HepG2 (cell line): ENCODE results near the gene CPSF7. TPM values are rescaled to one million over a fixed set of nuclear protein-coding genes. Genes with fewer than 3 reads are reported as not detected.
"Not testable (repeated sequence)": the region's sequence is repeated elsewhere in the genome, so short reads cannot be mapped to it uniquely, and the experiment has no call there.

Experiments
- ATAC-seq: fragments of 200-7000 bp; cut with Tn5 transposase; 3 replicates; pipeline ENCODE4 v1.9.1; 2020; ENCODE audit warnings: mild to moderate bottlenecking, moderate library complexity
- BruUV-seq: library from RNA; stranded (reverse); fragments of 400-500 nt; replicated peaks from 2 replicates; lab custom pipeline; 2021; lab: Mats Ljungman, UMichigan
- CTCF ChIA-PET: fragments of 300-600 bp; formaldehyde crosslinking; extraction: SDS; loops from one replicate; lab custom pipeline; 2021; ENCODE audit warnings: low total read pairs, inconsistent platforms, low intra/inter-chr PET ratio; lab: Yijun Ruan, JAX
- POLR2A ChIA-PET: fragments of 350-600 bp; sonication (Branson Sonifier 250); formaldehyde crosslinking; loops from one replicate; lab custom pipeline; 2020; ENCODE audit warnings: antibody characterized with exemption, inconsistent platforms; lab: Yijun Ruan, JAX
- DNase-seq: peaks from one replicate; pipeline ENCODE4 v3.0.0-alpha.2; 2015; ENCODE audit warnings: low spot score
- FAIRE-seq: peaks from 3 replicates; lab custom pipeline; 2011; peaks lifted over from hg19 to GRCh38; lab: Jason Lieb, UNC
- H2AFZ ChIP-seq: one replicate; pipeline ENCODE4 v1.6.1; 2011; ENCODE audit warnings: low read length, inconsistent platforms
- H3K27ac ChIP-seq: fragments of 300-600 bp; 3 replicates; pipeline ENCODE4 v1.8.0; 2011; ENCODE audit warnings: mixed run types, mild to moderate bottlenecking, mixed read lengths, low read length, inconsistent platforms; ENCODE audit not compliant: insufficient read depth; ENCODE audit errors: extremely low read length
- H3K27me3 ChIP-seq, 2 experiments: fragments of 200-600 bp in 1 of 2; 2 replicates in 1 of 2; 3 replicates in 1 of 2; pipeline versions ENCODE4 v1.6.0 to v1.8.0; 2011; ENCODE audit warnings: low read length in 2 of 2, mild to moderate bottlenecking in 2 of 2, moderate library complexity in 2 of 2, inconsistent platforms in 1 of 2; ENCODE audit not compliant: insufficient read depth in 2 of 2, control insufficient read depth in 1 of 2
- H3K36me3 ChIP-seq, 2 experiments: fragments of 200-600 bp in 1 of 2; replicated peaks in 1 of 2; 2 replicates in 1 of 2; 3 replicates in 1 of 2; pipeline versions ENCODE4 v1.5.1 to v1.8.0; 2011; ENCODE audit warnings: low read length in 2 of 2, inconsistent platforms in 1 of 2; ENCODE audit not compliant: insufficient read depth in 2 of 2, control insufficient read depth in 1 of 2
- H3K4me1 ChIP-seq: 2 replicates; pipeline ENCODE4 v1.5.1; 2012; ENCODE audit warnings: low read length, inconsistent platforms; ENCODE audit not compliant: insufficient read depth
- H3K4me2 ChIP-seq: 2 replicates; pipeline ENCODE4 v1.6.0; 2011; ENCODE audit warnings: low read depth, low read length, inconsistent platforms
- H3K4me3 ChIP-seq, 3 experiments: fragments of 200-600 bp in 1 of 3; sonication (generic), shearing (Covaris generic) in 1 of 3; replicated peaks in 1 of 3; 2 replicates each; pipeline ENCODE4 v1.5.1; 2011 to 2016; ENCODE audit warnings: low read length in 3 of 3, inconsistent platforms in 2 of 3, low read depth in 2 of 3, mild to moderate bottlenecking in 2 of 3, control low read depth in 1 of 3, mixed read lengths in 1 of 3; ENCODE audit not compliant: insufficient read depth in 1 of 3
- H3K79me2 ChIP-seq: one replicate; pipeline ENCODE4 v1.6.1; 2011; ENCODE audit warnings: low read length, inconsistent platforms; ENCODE audit not compliant: insufficient read depth
- H3K9ac ChIP-seq: 2 replicates; pipeline ENCODE4 v1.6.0; 2011; ENCODE audit warnings: mild to moderate bottlenecking, low read depth, low read length, inconsistent platforms; ENCODE audit not compliant: insufficient read depth
- H3K9me3 ChIP-seq: 2 replicates; pipeline ENCODE4 v1.5.1; 2012; ENCODE audit warnings: mild to moderate bottlenecking, low read length
- H4K20me1 ChIP-seq: 2 replicates; pipeline ENCODE4 v1.6.0; 2011; ENCODE audit warnings: inconsistent platforms, mild to moderate bottlenecking, low read length, moderate library complexity; ENCODE audit not compliant: insufficient read depth
- ARID3A ChIP-seq: IDR thresholded peaks from 2 replicates; pipeline ENCODE4 v1.6.1; 2012; ENCODE audit warnings: low read depth, low read length, improper control_type of control experiment
- CENPT ChIP-seq: sonication (generic); formaldehyde crosslinking; IDR thresholded peaks from 2 replicates; pipeline ENCODE4 v1.8.0; 2022; ENCODE audit warnings: low read depth, mild to moderate bottlenecking, moderate library complexity, missing genetic modification reagents
- CHD4 ChIP-seq: fragments of 200-600 bp; sonication (generic); IDR thresholded peaks from 2 replicates; pipeline ENCODE4 v1.7.0; 2017; ENCODE audit warnings: mild to moderate bottlenecking, low read length, borderline replicate concordance
- HES4 ChIP-seq: sonication (generic); formaldehyde crosslinking; IDR thresholded peaks from 2 replicates; pipeline ENCODE4 v1.9.0; 2021; ENCODE audit warnings: mild to moderate bottlenecking, missing genetic modification reagents, borderline replicate concordance
- HNRNPL ChIP-seq: fragments of 200-400 bp; formaldehyde crosslinking; IDR thresholded peaks from 2 replicates; pipeline ENCODE4 v1.6.1; 2017; ENCODE audit warnings: mild to moderate bottlenecking, low read depth, low read length
- MXD4 ChIP-seq: IDR thresholded peaks from 2 replicates; pipeline ENCODE4 v1.6.1; 2016; ENCODE audit warnings: mild to moderate bottlenecking, missing biosample characterization, missing genetic modification reagents
- NR3C1 ChIP-seq: sonication (generic); formaldehyde crosslinking; IDR thresholded peaks from 2 replicates; pipeline ENCODE4 v1.4.0; 2020; ENCODE audit warnings: missing genetic modification reagents
- PAF1 ChIP-seq: IDR thresholded peaks from 2 replicates; pipeline ENCODE4 v1.6.1; 2016; ENCODE audit warnings: missing genetic modification reagents, missing compliant biosample characterization
- RBFOX2 ChIP-seq: fragments of 200-400 bp; formaldehyde crosslinking; IDR thresholded peaks from 2 replicates; pipeline ENCODE4 v1.6.1; 2017; ENCODE audit warnings: low read depth, mild to moderate bottlenecking, low read length
- SETDB1 ChIP-seq: sonication (generic); formaldehyde crosslinking; IDR thresholded peaks from 2 replicates; pipeline ENCODE4 v1.5.1; 2020; ENCODE audit warnings: missing genetic modification reagents, mild to moderate bottlenecking, borderline replicate concordance
- SIN3A ChIP-seq: IDR thresholded peaks from 2 replicates; pipeline ENCODE4 v1.6.1; 2011; ENCODE audit warnings: low read depth, mild to moderate bottlenecking, control low read depth, low read length, borderline replicate concordance
- SP5 ChIP-seq: IDR thresholded peaks from 2 replicates; pipeline ENCODE4 v1.6.1; 2016; ENCODE audit warnings: low read depth, borderline replicate concordance
- ZBTB26 ChIP-seq: IDR thresholded peaks from 2 replicates; pipeline ENCODE4 v1.6.1; 2016; ENCODE audit warnings: missing compliant biosample characterization, missing genetic modification reagents, borderline replicate concordance
- ZBTB38 ChIP-seq: sonication (generic); formaldehyde crosslinking; IDR thresholded peaks from 2 replicates; pipeline ENCODE4 v1.5.1; 2020; ENCODE audit warnings: mild to moderate bottlenecking, missing genetic modification reagents
- ZNF230 ChIP-seq: sonication (generic); formaldehyde crosslinking; IDR thresholded peaks from 2 replicates; pipeline ENCODE4 v1.4.0; 2020; ENCODE audit warnings: mild to moderate bottlenecking, missing genetic modification reagents
- ZNF441 ChIP-seq: sonication (generic); formaldehyde crosslinking; IDR thresholded peaks from 2 replicates; pipeline ENCODE4 v1.7.0; 2021; ENCODE audit warnings: missing genetic modification reagents, borderline replicate concordance
- WGBS: methylation state at CpG from one replicate; pipeline ENCODE4 v1.1.6; 2017; ENCODE audit warnings: low lambda C conversion rate; 5-methylcytosine and 5-hydroxymethylcytosine counted together
- in situ Hi-C: cut with HindIII; loops from 2 replicates; pipeline ENCODE4 v1.10.0; 2017; ENCODE audit warnings: low pct_unique_long_range_greater_than_20kb; ENCODE audit not compliant: extremely low pct_ligation_motif_present
- intact Hi-C: fragments of 100-400 bp; cut with micrococcal nuclease; formaldehyde crosslinking; loops from one replicate; pipeline ENCODE4 v1.10.0; 2022; ENCODE audit not compliant: unreplicated experiment
- polyA plus RNA-seq, 8 experiments: library from polyadenylated mRNA; depleted of rRNA in 3 of 8; stranded (reverse) in 7 of 8; unstranded in 1 of 8; fragments of >200 nt; fragmentation: Illumina TruSeq in 4 of 8; extraction: Trizol in 4 of 8; gene quantifications; 2 replicates each; pipeline versions ENCODE4 v1.2.1 to v1.2.3, GENCODE V29; 2011 to 2016; ENCODE audit warnings: low read depth in 4 of 8, missing spikeins in 1 of 8, mixed read lengths in 1 of 8; ENCODE audit not compliant: insufficient read depth in 1 of 8
- total RNA-seq, 5 experiments: library from RNA; depleted of rRNA; stranded (reverse); fragments of >200 nt; fragmentation: Illumina TruSeq; extraction: Trizol; gene quantifications; 2 replicates each; pipeline ENCODE4 v1.2.3, GENCODE V29; 2016; ENCODE audit warnings: low read depth in 1 of 5

The CPSF7 gene
- total and polyA plus RNA-seq, 2 of the 13 experiments (the other 11 are each of a cell fraction or from before 2014, with no cell fraction given) = 34.1 to 36.8 TPM

GRCh38 chr11:61430839-61431238, 1.1 kb upstream of the CPSF7 start:
- WGBS = 37% methylated on average over 10 of the region's 10 CpGs
- CTCF ChIA-PET, H3K27me3 ChIP-seq, BruUV-seq, DNase-seq, H3K9me3 ChIP-seq, intact Hi-C loops, H2AFZ ChIP-seq, FAIRE-seq, in situ Hi-C loops, ATAC-seq: not testable (repeated sequence)
- H3K4me3 ChIP-seq = peak overlapping the region; percentile 66 to 99 (median 84)
- peaks cover 18% of the 10 kb centered on the region for H4K20me1 ChIP-seq
- peak overlapping the region; percentile 96 for H3K9ac ChIP-seq
- peaks cover 70% of the 10 kb centered on the region for H3K79me2 ChIP-seq
- POLR2A ChIA-PET = interaction anchor here (2.4 to 2.6 kb wide), 2 partner anchors 39 to 137 kb away, joined by 8 to 29 read pairs; partner anchors contain the start of genes TMEM216 and VWCE
- peaks cover 67% of the 10 kb centered on the region for H3K4me1 ChIP-seq
- peaks cover 0 to 32% of the 10 kb centered on the region in 2 experiments; a peak in 4 of 5 replicates for H3K36me3 ChIP-seq
- peak overlapping the region; percentile 74 for H3K4me2 ChIP-seq
- H3K27ac ChIP-seq = peak overlapping the region; percentile 100
- TF ChIP-seq ZBTB38 (CRISPR knock-in tag) = peak; percentile 39; the same call in 1 of the 2 replicates
- peak; percentile 92; the same call in 1 of the 2 replicates for TF ChIP-seq ZNF441

- Histone ChIP-seq H3K4me3 (peak overlapping the region; percentile 78 to 91 (median 84)), H3K9ac (peak overlapping the region; percentile 96), H3K27me3 (no peaks in the 10 kb centered on the region; a peak in 2 of 5 replicates), H3K36me3 (peaks cover 5 to 45% of the 10 kb centered on the region in 2 experiments), H3K27ac (peak overlapping the region; percentile 100), H3K9me3 (no peaks in the 10 kb centered on the region), H3K4me1 (peaks cover 62% of the 10 kb centered on the region), H3K4me2 (peak overlapping the region; percentile 97), H4K20me1 (peaks cover 13% of the 10 kb centered on the region), H2AFZ (no peak overlapping the region), H3K79me2 (peaks cover 70% of the 10 kb centered on the region)
- no CpG with 5 or more reads among the region's 37 CpGs for WGBS
- BruUV-seq = no TSS peak
- intact Hi-C loops = loop anchor here (2.0 kb wide), 1 partner anchor 17 kb away; no protein-coding TSS in a partner anchor
- DNase-seq (peak; percentile 66), ATAC-seq (peak; percentile 91), FAIRE-seq (no peak)
- ChIA-PET CTCF (no interaction called here), POLR2A (interaction anchor here (0.6 to 3.1 kb wide), 21 partner anchors 10 to 386 kb away, joined by 3 to 29 read pairs (median 4); partner anchors contain the start of genes CYB561A3, DDB1, TKFC and TMEM138)
- in situ Hi-C loops = no loop called here
- TF ChIP-seq SETDB1 (CRISPR knock-in tag) = no peak
- TF ChIP-seq ARID3A = no peak
- TF ChIP-seq PAF1 (CRISPR knock-in tag) = no peak
- TF ChIP-seq RBFOX2 = no peak
- peak; percentile 30; the same call in 1 of the 2 replicates for TF ChIP-seq CENPT (CRISPR knock-in tag)
- TF ChIP-seq CHD4 = no peak
- TF ChIP-seq MXD4 (CRISPR knock-in tag) = peak; percentile 13; the same call in 1 of the 2 replicates
- peak; percentile 14; the same call in 1 of the 2 replicates for TF ChIP-seq SP5 (CRISPR knock-in tag)
- no peak for TF ChIP-seq NR3C1 (CRISPR knock-in tag)
- TF ChIP-seq ZBTB26 (CRISPR knock-in tag) = peak; percentile 13; the same call in 1 of the 2 replicates
- peak; percentile 32; the same call in 1 of the 2 replicates for TF ChIP-seq SIN3A
- no peak; the same call in 1 of the 2 replicates for TF ChIP-seq ZNF230 (CRISPR knock-in tag)
- 0 out of 2 replicates have a peak, but pooled peaks have one; percentile 33 for TF ChIP-seq HNRNPL
- peak; percentile 86; the same call in 1 of the 2 replicates for TF ChIP-seq HES4 (CRISPR knock-in tag)
These were observed 457 bp downstream of the CPSF7 start for GRCh38 chr11:61429346-61429690.
